Stimulated activated naive CD4-positive, alpha-beta T cell treated with Interleukin-2 at 50 U/mL for 16 hours (primary cell): ENCODE measurements around the gene FBN1.

Experiments used
- DNase-seq: peaks from one replicate; lab custom pipeline; 2025; lab: John Stamatoyannopoulos, UW

The FBN1 gene

DNA sequence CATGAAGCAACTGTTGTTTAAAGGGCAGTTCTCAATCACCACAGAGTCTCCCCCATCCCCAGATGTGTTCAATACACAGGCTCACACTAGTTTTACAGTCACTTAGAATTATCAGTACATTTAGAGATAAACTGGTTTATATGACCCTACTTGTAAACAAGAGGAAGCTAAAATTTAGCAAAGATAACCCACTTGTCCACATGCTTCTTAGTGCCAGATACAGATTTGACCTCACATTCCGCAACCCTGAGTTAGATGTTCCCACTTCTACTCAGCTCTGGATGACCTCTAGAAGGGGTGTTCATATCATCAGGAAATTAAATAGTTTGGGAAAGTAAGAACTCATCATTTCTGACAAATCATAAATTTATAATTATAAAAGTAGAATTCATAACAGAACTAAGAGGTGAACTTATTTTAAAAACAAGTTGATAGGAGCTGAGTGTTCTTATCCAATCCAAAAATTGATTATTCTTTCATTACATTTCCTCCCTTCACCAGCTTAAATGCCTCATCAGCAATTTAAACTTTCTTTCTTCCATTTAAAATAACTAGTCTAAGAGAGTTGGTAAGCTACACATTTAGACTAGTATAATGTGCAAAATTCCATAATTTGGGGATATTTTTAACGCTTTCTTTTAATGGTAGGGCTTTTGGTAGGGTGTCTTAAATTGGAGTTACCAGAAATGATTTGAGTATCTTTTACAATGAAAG is 131.2 kb downstream of the FBN1 start:
- no peak for DNase-seq

DNA sequence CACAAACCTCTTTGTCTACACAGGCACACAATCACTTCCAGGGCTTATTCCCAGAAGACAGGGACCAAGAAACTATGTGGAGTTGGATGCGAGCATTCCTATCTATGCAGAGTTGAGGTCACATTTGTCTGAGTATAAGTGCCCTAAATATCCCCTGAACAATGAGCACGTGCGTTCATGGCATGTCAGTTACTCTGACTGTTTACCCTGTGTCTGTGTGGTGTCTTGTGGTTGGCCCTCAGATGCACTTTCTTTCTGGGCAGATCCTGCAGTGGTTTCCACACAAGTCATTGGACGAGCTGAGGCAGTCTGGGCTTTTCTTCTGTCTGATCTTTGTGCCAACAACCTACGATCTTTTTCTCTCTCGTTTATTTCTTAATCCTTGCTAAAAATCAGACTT is 134.5 kb downstream of the FBN1 start:
- no peak for DNase-seq

DNA sequence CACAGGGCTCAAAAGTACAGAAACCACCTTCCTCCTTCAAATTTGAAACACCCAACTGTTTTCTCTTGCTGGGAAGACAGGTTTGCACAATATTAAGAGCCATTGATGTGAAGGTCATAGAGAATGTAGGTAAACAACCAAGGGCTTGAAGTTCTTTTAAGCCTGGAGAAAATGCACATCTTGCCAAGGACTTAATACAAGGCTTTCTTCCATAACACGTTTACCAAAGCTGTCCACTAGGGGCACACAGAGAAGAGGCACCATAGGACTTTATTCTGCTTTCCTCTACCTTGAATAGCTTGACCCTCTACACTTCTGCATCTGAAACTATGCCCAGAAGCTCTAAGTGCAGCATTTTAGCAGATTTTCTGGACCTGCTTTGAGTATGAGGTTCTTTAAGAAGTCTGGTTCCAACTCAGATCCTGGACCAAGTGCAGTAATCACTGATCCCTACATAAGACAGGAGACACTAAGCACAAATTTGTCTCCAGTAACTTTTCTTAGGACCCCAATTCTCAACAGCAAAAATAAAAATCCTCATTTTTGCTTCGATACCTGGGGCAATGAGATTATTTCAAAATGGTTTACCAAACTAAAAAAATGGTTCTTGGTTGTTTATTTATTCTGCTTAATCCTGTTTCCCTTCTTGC is 138.0 kb downstream of the FBN1 start:
- DNase-seq = no peak

DNA sequence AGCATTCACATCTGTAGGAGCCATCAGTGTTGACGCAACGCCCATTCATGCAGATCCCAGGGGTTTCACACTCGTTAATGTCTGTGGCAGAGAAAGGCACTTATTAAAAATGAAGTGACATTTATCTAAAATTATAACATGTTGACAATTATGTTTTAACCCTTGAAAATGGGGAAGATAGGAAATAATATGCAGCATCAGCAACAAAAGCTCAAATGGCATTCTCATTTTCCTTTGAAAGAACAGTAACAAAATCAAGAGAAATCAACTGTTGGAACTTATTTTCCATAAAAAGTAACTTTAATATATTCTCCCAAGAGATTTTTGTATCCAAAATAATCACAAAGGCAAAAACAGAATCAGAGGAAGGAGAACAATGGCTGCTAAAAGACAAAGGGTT is 140.4 kb downstream of the FBN1 start:
- no peak for DNase-seq

DNA sequence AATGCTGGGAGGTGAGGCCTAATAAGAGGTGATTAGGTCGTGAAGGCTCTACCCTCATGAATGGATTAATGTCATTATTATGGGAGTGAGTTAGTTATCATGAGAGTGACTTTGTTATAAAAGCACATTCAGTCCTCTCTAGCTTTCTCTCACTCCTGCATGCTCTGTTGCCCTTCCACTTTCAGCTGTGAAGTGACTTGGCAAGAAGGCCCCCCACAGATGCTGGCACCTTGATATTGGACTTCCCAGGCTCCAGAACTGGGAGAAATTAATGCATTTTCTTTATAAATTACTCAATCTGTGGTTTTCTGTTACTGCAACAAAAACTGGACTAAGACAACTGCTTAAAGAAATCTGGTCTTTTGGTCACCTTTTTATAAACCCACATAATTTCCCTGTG is 144.3 kb downstream of the FBN1 start:
- DNase-seq = no peak

DNA sequence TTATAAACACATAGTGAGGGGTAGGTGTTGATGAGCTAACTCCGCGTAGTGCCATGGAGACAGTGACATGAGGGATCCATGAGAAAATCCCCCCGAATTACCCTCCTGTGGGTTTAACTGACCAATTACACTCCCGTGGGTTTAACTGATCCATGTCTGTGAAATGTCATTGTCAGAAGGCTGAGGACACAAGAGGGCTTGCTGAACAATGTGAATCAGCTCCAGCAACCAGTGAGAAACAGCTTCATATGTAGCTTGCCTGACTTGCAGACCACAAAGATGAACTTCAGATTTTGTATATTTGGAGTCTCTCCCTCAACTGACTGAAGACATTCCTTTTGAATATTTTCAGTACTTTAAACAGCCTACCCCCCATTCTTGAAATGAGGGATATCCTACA is 144.9 kb downstream of the FBN1 start:
- DNase-seq = no peak

DNA sequence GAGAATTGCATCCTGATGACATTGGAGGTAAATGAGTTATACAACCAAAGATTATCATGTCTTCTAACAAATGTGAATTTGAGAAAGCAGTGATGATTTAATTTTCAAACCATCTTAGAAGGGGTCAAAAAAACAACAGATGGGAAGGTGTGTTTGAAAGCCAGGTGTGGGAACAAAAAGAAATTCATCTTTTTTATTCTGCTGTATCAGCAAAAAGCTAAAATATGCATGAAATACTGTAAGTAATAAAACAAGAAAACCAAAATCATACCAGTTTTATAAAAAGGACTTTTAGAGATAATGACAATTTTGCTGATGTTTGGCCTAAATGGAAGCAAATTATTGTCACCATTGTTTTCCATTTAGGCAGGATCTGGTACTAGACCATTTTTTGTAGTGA is 145.5 kb downstream of the FBN1 start:
- DNase-seq = no peak

DNA sequence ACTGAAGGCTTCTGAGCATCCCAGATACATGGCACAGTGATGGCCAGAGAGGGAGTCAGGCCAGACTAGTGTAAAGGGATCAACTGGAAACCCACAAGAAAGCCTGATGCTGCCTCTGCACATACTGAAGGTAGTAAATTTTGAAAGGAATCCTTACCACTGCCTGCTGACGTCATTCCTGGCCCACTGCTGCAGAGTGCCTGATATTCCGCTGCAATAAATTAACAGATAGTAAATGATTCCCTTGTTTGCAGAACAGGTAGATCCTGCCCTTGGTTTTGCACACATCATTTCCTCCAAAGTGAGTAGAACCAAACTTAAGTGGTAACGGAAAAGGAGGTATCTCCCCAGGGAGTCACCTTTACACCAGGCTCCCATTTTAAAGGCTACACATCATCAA is 146.7 kb downstream of the FBN1 start:
- no peak for DNase-seq

DNA sequence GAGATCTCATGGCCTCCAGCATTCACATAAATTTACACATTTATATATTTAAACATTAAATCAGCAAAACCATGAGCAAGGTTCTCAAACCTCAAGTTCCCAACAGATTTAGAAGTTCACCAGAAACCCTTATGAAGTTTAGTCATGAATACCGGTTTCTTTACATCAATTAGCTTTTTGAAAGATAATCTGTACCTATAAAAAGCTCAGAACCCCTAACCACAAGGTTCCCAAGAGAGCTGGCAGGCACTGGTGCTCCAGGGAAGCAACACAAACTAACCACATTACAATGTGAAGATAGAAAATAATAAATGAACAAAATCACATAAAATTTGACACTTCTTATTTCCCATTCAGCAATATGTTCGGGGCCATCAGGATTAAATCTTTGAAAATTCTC is 150.9 kb downstream of the FBN1 start:
- no peak for DNase-seq

DNA sequence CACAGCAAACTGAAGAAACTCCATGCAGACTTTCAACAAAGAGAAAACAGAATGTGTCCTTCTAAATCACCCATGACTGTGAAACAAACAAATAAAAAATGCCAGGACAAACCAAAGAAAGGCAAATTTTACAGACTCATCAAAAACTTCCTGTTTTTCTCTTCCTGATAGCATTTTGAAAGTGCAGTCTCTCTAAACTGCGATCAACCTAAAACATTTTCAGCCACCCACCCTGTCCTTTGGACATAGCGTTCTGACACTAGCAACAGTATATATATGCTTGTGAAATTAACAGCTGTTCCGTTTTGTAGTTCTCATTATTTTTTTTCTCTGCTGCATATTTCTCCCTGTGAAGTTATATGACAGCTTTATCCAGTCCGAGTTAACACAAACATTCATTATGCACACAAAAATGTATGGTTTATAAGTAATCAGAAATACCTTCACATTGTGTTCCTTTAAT is 151.7 kb downstream of the FBN1 start:
- no peak for DNase-seq

DNA sequence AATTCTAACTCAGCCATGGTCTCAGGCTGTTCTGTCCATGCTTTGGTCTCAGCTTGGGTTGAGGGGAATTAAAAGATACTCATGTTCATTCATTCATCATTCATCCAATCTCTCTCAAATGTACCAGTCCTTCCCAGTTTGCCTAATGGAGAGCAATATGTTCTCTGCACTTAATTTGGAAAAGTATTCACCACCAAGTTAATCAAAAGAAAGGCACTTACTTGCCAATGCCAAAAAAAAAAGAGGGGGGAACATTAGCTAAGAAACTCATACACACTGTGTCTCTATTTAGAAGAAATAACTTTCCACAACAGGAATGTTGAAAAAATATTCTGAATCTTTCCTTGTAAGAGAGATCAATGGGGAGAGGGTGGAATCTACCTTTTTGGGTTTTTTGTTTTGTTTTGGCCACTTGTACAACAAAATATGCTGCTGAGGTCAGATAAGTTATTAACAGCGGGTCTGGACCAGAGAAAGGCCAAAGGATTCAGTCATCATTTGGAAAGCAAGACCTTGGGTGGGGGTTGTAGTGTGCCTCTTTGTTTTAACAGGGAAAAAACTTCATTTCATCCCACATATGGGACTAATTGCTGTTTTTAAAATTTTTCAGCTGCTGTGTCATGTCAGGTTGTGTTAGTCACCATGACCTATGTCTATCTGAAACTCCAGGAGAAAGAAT is 152.3 kb downstream of the FBN1 start:
- DNase-seq = no peak

DNA sequence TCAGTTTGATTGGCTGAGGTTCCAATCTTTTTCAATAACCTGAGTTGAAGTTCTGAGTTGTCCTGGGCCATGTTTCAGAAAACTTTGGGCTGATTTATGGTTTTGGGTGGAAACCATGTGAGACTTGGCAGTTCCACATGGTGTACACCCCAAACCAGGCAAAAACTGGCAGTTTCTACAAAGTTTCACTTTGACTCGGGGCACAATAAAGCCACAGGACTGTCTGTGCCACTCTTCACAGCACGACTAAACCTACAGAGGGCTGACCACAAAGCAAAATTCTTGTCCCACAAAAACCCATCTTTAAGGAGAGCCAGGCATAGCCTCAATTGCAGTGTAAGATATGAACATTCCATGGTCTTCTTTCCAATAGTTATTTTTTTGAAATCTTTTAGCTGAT is 159.3 kb downstream of the FBN1 start:
- no peak for DNase-seq

DNA sequence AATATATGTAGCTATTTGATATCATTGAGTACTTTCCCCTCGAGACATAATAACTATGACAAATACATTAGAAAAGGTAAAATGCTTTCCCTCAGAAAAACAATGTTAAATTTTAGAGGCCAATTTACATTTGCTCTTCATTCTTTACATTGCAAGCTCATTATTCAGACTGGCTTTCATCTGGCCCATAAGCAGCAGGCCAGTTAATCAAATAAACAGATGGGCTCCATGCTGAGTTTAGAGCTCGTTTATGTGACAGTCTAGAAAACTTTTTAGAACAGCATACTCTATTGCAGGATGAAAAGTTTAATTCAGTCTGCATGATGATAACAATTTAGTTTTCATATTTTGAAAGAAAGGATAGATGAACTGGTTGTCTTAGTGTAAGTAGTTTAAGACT is 163.7 kb downstream of the FBN1 start:
- no peak for DNase-seq

DNA sequence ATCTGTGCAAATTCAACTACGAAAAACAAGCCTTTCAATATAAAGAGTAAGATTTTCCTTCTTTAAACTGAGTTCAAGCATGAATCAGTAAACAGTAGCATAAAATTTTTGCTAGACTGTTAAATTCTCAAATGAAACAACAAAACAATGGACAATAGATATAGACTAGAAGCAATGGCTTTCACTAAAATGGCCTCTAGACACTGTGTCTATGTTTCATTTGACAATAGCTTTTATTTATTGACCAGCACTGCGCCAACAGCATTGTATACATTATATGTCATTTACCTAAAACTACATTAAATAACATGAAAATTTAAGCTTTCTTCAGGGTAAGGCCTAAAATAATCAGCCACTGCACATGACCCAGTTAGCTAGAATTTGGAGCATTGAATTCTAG is 165.8 kb downstream of the FBN1 start:
- DNase-seq = no peak

DNA sequence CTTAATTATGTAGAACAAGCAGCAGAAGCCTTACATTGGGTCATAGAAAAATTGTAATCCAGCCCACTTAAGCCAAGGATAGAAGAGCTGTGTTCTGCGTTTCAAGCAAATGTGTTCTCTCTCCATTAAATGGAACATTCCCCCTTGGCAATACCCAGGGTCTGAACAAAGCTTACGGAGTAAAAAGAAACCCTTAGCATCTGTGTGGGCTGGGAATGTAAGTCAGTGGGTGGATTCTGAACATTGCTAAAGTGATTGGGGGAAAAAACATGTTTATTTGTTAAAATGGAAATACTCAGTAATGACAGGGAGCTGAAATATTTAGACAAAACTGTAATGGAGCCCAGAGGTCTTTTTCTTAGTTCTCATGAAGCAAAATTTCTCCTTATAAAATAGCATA is 166.9 kb downstream of the FBN1 start:
- DNase-seq = no peak

DNA sequence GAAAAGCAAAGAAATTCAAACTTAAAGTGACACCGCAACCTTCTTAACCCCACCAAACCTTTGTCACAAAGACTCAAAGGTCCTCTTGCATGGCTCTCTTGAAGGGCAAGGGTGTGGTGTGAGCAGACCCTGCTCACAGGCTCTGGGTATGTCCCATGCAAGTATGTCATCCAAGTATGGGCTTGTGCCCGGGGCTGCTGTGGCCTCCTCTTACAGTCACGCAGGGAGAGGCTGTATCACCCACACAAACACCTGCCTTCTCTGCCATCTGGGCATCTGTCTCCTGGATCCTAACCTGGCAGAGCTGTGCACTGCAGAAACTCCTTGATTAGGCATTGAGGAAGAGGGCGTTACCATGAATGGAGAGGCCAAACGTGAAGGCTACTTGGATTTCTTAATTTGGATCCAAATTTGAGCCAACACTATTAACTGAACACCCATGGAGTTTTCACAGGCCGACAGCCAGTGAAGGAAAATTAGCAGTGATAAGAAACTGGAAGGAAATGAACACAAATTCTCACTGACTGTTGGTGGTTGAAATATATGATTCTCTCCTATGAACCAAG is 167.6 kb downstream of the FBN1 start:
- no peak for DNase-seq

DNA sequence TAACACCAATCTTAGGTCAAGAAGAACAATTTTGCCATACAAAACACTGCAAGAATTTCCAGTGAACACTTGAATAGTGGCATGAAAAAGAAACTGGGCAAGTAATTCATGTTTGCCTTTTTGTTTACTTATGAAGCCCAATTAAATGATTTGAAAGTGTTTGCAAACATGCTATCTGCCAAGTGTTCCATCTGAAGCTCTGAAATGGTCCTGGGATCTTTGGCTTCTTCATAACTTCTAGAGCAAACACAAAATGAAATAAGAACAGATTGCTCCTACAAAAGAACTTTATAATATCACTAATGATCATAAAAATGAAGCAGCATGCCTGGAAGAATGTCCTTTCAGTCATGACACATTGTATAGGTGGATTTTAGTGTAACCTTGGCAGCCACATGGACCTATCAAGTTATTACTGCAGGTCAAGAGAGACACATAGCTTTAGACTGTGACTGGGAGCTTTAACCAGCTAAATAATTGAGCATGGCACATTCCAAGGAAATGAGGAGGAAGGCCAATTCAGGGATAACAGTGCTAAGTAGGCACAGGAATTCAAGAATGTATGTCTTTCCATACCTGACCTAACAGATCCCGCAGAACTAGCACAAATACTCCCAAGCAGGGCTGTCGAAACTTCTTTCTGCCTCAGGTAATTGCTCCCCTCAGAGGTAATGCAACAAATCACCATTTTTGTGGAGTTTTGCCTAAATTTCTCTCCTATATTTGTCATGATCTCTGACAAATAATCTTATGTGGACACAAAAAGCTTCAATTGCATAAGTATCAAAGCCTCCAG is 169.7 kb downstream of the FBN1 start:
- DNase-seq = no peak

DNA sequence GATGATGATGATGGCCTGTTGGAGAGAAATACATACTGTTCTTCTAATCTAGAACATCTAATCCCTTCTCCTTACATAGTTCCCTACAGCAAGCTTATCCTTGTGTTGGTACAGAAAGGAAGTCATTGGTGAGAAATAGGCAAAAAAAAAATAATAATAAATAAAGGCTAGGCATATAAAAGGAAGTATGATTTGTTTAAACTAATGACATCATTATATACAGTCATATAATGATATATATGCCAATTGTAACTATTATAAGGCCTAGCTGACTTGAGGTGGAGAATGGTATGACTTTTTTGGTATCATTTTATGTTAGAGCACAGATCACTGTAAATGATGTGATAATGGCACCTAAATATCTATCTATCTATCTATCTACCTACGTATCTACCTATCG is 171.8 kb downstream of the FBN1 start:
- DNase-seq = no peak

DNA sequence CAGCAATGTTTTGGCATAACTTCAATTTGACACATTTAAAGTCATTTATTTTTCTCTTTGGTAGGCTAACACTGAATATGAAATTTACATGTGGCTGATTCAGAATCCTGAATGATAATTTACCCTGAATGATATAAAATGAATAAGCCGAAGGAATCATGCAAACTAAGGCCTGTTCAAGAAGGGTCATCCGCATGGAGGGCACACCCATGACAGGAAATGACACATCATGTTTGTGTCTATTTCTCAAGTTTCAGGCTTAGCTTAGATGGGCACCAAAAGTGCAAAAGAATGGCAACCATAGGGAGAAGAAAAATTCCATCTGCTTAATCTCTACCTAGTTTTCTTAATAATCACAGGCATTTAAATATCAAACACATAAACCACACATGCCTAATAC is 172.8 kb downstream of the FBN1 start:
- DNase-seq = no peak

DNA sequence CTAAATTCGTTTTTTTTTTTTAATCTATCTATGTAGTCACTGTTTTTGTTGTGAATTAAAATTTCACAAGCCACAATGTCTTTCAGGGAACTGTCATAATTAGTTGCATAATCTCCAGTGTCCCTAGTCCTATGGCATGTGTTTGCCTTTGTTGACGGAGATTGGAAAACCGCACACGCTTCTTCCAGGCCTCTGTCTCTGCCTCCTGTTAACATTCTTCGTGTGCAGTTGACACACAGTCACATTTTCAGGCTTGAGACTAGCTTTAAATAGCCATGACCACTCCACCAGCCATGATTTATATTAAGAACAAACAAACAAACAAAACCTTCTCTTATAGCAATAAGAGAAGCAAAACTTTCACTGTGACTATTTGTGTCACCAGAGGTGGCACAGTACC is 174.4 kb downstream of the FBN1 start:
- no peak for DNase-seq

DNA sequence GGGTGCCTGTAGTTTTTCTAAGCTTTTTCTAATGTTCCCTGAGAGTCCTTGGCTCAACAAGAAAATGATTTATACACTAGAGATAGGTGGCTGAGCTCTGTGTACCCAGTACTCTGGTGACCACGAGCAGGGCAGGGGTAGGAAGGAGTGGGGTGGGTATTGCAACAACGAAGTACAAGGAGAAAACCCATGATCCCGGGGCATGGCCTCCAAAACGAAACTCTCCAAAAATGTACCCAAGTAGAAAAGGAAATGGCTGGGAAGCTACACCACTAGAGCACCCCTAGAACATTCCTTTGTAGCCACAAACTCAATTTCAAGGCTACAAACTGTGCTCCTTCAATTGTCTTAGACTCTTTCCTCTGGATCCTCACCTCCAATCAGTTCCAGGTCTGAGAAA is 175.4 kb downstream of the FBN1 start:
- no peak for DNase-seq

DNA sequence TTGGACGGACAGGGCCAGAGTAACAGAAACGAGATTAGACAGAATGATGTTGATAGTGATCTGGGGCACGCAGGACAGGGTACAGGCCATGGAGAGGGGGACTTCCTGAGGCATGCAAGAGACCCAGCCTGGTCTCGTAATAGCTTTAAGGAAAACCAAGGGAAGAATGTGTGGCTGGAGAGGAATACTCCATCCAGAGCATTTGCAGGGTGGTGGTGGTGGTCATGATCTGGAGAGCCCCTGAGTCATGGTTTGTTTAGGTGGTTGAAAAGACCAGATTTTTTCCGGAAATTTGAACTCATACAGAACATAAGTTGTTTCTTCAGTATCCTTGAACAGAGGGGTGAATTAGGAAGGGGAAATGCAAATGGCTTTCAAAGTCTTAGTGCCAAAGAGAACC is 175.8 kb downstream of the FBN1 start:
- DNase-seq = no peak
